HG03280 (cell line): Measurements from ENCODE around the gene OAF.

Experiments used
- ATAC-seq: cut with Tn5 transposase; IDR thresholded peaks from one replicate; pipeline ENCODE4 v1.9.1; 2021; ENCODE audit warnings: mild to moderate bottlenecking, moderate library complexity; ENCODE audit not compliant: unreplicated experiment

OAF gene

GRCh38 chr11:120219938-120220746 lies 9.3 kb downstream of the OAF start:
- no peak for ATAC-seq

- no peak for ATAC-seq
Measured at GRCh38 chr11:120220747-120221037, 9.9 kb downstream of the OAF start.

GRCh38 chr11:120221115-120221752 lies 10.4 kb downstream of the OAF start:
- no peak for ATAC-seq

- ATAC-seq, result no peak
Measured at GRCh38 chr11:120222916-120223315, 12.1 kb downstream of the OAF start.

GRCh38 chr11:120223793-120224192 lies 13.0 kb downstream of the OAF start:
- no peak for ATAC-seq

- ATAC-seq, result no peak
Measured at GRCh38 chr11:120224361-120224760, 13.5 kb downstream of the OAF start.

- no peak for ATAC-seq
Measured at GRCh38 chr11:120224972-120225909, 14.4 kb downstream of the OAF start.

- no peak for ATAC-seq
Measured at GRCh38 chr11:120226242-120226641, 15.4 kb downstream of the OAF start.

- no peak for ATAC-seq
Measured at GRCh38 chr11:120226714-120227113, 15.9 kb downstream of the OAF start.

GRCh38 chr11:120227228-120227852 lies 16.5 kb downstream of the OAF start:
- no peak for ATAC-seq

- no peak for ATAC-seq
Measured at GRCh38 chr11:120228794-120229384, 18.1 kb downstream of the OAF start.

- ATAC-seq, result no peak
Measured at GRCh38 chr11:120229451-120230424, 18.9 kb downstream of the OAF start.

GRCh38 chr11:120230433-120231071 lies 19.7 kb downstream of the OAF start:
- ATAC-seq, result no peak

GRCh38 chr11:120231963-120232362 lies 21.1 kb downstream of the OAF start:
- ATAC-seq, result no peak

GRCh38 chr11:120233207-120233803 lies 22.5 kb downstream of the OAF start:
- no peak for ATAC-seq

GRCh38 chr11:120235024-120235628 lies 24.3 kb downstream of the OAF start:
- peak; percentile 60 for ATAC-seq

GRCh38 chr11:120236169-120237107 lies 25.6 kb downstream of the OAF start:
- no peak for ATAC-seq
